Stimulated activated CD4-positive, alpha-beta T cell treated with anti-CD3 and anti-CD28 coated beads, Interleukin-1b, Interleukin-23, amount 100 ng/mL, for 1 hour (primary cell): Measurements from ENCODE around the gene DRC7.
A peak's percentile ranks its signal among the peaks of the same experiment; 100 is the strongest.
"Not testable (repeated sequence)": the region's sequence is repeated elsewhere in the genome, so short reads cannot be mapped to it uniquely, and the experiment has no call there.

Experiments
- DNase-seq, 2 donors: peaks; one replicate each; pipeline ENCODE4 v3.0.0-alpha.2; 2020; ENCODE audit warnings: low read depth in 2 of 2

DRC7 gene

GRCh38 chr16:57734308-57734924 is 39.8 kb downstream of the DRC7 start:
- DNase-seq = no peak

- peak; percentile 91 to 93 for DNase-seq
Observed at GRCh38 chr16:57734925-57735754, 40.5 kb downstream of the DRC7 start.

- no peak for DNase-seq
Observed at GRCh38 chr16:57735755-57736418, 41.3 kb downstream of the DRC7 start, which contains the start of gene KATNB1. Gene KATNB1, plus strand, starts transcription at chr16:57735770. Its CDS starts 1,474 bp downstream, at chr16:57737244.

- no peak for DNase-seq
Observed at GRCh38 chr16:57736419-57737351, 42.1 kb downstream of the DRC7 start.

GRCh38 chr16:57738844-57739243 is 44.2 kb downstream of the DRC7 start:
- DNase-seq = no peak

- DNase-seq = no peak
Observed at GRCh38 chr16:57739756-57740422, 45.3 kb downstream of the DRC7 start.

GRCh38 chr16:57740423-57741071 is 45.9 kb downstream of the DRC7 start:
- no peak for DNase-seq

- no peak for DNase-seq
Observed at GRCh38 chr16:57741660-57742191, 47.1 kb downstream of the DRC7 start.

GRCh38 chr16:57742543-57742942 is 47.9 kb downstream of the DRC7 start:
- no peak for DNase-seq

- no peak for DNase-seq
Observed at GRCh38 chr16:57743458-57743857, 48.9 kb downstream of the DRC7 start.

- no peak for DNase-seq
Observed at GRCh38 chr16:57743886-57744641, 49.5 kb downstream of the DRC7 start.

- no peak for DNase-seq
Observed at GRCh38 chr16:57744642-57744903, 50.0 kb downstream of the DRC7 start.

- no peak for DNase-seq
Observed at GRCh38 chr16:57745768-57746167, 51.2 kb downstream of the DRC7 start.

- DNase-seq = not testable (repeated sequence)
Observed at GRCh38 chr16:57746316-57746715, 51.7 kb downstream of the DRC7 start.

- no peak for DNase-seq
Observed at GRCh38 chr16:57747091-57747490, 52.5 kb downstream of the DRC7 start.

- DNase-seq = no peak
Observed at GRCh38 chr16:57747496-57747895, 52.9 kb downstream of the DRC7 start.

- no peak for DNase-seq
Observed at GRCh38 chr16:57747996-57748395, 53.4 kb downstream of the DRC7 start.

GRCh38 chr16:57748596-57748995 is 54.0 kb downstream of the DRC7 start:
- DNase-seq = no peak

- no peak for DNase-seq
Observed at GRCh38 chr16:57749101-57749692, 54.6 kb downstream of the DRC7 start.
